C4-2B (cell line): Measurements from ENCODE around the gene METTL24.

Source experiments
- CTCF ChIP-seq: fragments of 450-650 bp; conservative IDR thresholded peaks from 2 replicates; pipeline ENCODE4 v1.5.1; 2017; ENCODE audit warnings: mild to moderate bottlenecking
- ZFX ChIP-seq: fragments of 450-650 bp; IDR thresholded peaks from 2 replicates; pipeline ENCODE4 v1.6.1; 2017

GRCh38 chr6:110353457-110354001 lies 4.6 kb downstream of the METTL24 start:
- no peak for TF ChIP-seq CTCF
- TF ChIP-seq ZFX = no peak
